Measurements from ENCODE around the gene DNAJC10. TPM values are rescaled to one million over a fixed set of nuclear protein-coding genes. Genes with fewer than 3 reads are reported as not detected.
"Not testable (repeated sequence)": the region's sequence is repeated elsewhere in the genome, so short reads cannot be mapped to it uniquely, and the experiment has no call there.

Gene DNAJC10
- total RNA-seq (2014; rRNA removed; shearing (Covaris generic)), result 55.9 and 58.0 TPM in 2 replicates

DNA sequence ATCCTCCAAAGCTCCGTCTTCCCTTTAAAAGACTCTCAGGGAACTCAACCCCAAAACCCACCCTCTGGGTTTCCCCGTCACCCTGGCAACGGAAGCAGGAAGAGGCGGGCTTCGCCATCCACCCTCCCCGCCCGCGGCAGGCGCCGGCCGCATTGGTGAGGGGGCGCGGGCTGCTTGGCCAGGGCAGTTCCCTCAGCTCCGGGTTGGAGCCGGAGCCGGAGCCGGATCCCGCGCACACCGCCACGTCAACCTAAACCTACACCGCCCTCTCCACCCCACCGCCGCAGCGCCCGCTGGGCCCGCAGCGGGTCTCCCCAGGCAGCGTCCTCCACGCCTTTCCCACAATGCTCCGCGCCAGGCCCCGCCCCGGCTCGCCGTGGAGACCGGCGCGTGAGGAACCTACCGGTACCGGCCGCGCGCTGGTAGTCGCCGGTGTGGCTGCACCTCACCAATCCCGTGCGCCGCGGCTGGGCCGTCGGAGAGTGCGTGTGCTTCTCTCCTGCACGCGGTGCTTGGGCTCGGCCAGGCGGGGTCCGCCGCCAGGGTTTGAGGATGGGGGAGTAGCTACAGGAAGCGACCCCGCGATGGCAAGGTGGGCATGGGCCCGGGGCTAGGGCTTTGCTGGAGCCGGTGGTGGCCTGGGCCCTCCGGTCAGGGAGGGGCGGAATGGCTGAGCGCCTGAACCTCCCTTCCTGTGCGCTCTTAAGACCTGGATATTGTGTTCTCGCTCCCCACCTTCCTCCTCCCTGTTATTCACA lies at the start of gene DNAJC10:
TSS of gene DNAJC10 (plus strand) at position 366 of the 758 bp plus-strand sequence. CDS start 1,830 bp downstream, outside the sequence.
- peaks cover 7% of the 10 kb centered on the region for H3K36me3 ChIP-seq
- peak within 1 kb of the TSS; percentile 35 for H3K27ac ChIP-seq
- H3K4me1 ChIP-seq, result no peaks in the 10 kb centered on the region
- peak within 1 kb of the TSS; percentile 78 for H3K4me3 ChIP-seq
- no peaks in the 10 kb centered on the region for H3K27me3 ChIP-seq
- peak; percentile 86 for DNase-seq
- H3K9me3 ChIP-seq (replicated peaks), result no peaks in the 10 kb centered on the region

DNA sequence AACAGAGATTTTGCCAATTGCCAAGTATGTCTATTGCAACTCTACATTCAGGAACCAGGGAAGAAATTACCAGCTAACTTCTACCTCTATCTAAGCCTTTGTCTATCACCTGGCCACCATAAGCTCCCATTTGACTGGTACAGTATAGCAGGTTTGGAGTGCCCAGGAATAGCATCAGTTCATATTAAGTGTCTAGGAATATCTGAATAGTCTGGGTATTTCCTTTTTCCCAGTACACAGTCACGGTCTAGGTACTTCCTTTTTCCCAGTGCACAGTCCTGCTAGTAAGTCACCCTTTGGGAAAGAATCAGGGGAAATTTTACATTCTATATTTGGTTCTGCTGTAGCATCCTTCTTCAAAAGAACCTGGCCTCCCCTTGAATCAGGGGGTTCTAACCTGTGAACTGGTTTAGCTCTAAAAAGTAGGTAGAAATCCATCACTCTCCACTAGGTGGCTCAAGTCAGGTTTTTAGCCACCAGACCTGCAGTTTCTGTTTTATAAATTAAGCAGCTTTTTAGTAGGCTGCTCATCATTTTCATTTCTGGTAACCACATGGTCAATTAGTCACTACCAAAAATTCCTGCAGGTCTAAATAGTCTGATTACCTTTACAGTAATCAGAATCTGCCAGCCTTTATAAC lies 49.3 kb upstream of the DNAJC10 start:
- H3K36me3 ChIP-seq, result no peaks in the 10 kb centered on the region
- no peaks in the 10 kb centered on the region; the same call in 1 of the 2 replicates for H3K9me3 ChIP-seq (replicated peaks)
- H3K4me3 ChIP-seq, result no peak overlapping the region
- no peaks in the 10 kb centered on the region for H3K27me3 ChIP-seq
- H3K27ac ChIP-seq, result no peak overlapping the region
- DNase-seq, result peak in 1 of 2 experiments; percentile 27
- peaks cover 30% of the 10 kb centered on the region for H3K4me1 ChIP-seq

DNA sequence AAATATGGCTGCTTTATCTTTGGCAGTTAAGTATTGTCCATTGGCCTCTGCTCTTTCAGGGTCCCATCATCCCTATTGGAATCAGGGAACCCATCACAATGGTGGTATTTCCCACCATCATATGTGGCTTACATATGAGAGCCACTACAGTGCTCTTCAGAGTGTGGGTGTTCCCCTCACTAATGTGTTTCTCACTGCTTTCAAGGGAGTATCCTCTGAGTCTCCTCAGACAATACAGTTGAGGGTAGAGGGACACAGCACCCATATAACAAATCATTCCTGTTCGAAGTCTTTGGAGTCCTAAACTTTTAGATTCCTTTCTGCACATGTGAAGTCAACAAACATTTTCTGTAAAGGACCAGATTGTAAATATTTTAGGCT lies 48.8 kb upstream of the DNAJC10 start:
- Histone ChIP-seq H3K27ac (no peak overlapping the region), H3K4me1 (peaks cover 31% of the 10 kb centered on the region), H3K36me3 (no peaks in the 10 kb centered on the region), H3K27me3 (no peaks in the 10 kb centered on the region), H3K9me3 (replicated peaks) (no peaks in the 10 kb centered on the region; the same call in 1 of the 2 replicates), H3K4me3 (no peak overlapping the region)
- DNase-seq, result no peak

DNA sequence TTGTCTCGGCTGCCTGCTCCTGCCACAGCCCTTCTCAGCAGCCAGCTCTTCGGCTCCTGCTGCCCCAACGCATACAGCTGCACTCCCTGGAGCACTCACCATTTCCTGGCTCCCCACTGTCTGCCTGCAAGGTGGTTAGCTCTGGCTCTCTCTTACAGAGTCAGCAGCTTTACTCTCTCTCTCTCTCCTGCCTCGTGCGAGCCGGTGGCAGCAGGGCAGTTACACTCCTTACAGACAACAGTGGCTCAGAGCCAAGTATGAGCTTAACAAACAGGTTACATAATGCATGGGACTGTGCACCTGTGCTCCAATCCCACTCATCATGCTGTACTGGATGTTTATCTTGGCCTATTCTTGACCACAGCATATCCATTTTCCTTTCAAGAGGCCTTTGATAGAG lies 47.4 kb upstream of the DNAJC10 start:
- Histone ChIP-seq H3K9me3 (replicated peaks) (no peaks in the 10 kb centered on the region; the same call in 1 of the 2 replicates), H3K4me3 (no peak overlapping the region), H3K36me3 (no peaks in the 10 kb centered on the region), H3K27me3 (no peaks in the 10 kb centered on the region), H3K4me1 (peaks cover 36% of the 10 kb centered on the region), H3K27ac (peak overlapping the region; percentile 2; the same call in 1 of the 2 replicates)
- peak; percentile 82 to 86 for DNase-seq

GRCh38 chr2:182672466-182673165 lies 43.4 kb upstream of the DNAJC10 start:
- DNase-seq, result no peak
- Histone ChIP-seq H3K4me3 (no peak overlapping the region), H3K27me3 (no peaks in the 10 kb centered on the region), H3K27ac (no peak overlapping the region), H3K36me3 (no peaks in the 10 kb centered on the region), H3K4me1 (peaks cover 21% of the 10 kb centered on the region), H3K9me3 (replicated peaks) (no peaks in the 10 kb centered on the region)

- Histone ChIP-seq H3K4me3 (no peak overlapping the region), H3K36me3 (no peaks in the 10 kb centered on the region), H3K9me3 (replicated peaks) (no peaks in the 10 kb centered on the region), H3K4me1 (no peaks in the 10 kb centered on the region), H3K27me3 (no peaks in the 10 kb centered on the region), H3K27ac (no peak overlapping the region)
- no peak for DNase-seq
Measured at GRCh38 chr2:182680837-182681236, 35.2 kb upstream of the DNAJC10 start.

DNA sequence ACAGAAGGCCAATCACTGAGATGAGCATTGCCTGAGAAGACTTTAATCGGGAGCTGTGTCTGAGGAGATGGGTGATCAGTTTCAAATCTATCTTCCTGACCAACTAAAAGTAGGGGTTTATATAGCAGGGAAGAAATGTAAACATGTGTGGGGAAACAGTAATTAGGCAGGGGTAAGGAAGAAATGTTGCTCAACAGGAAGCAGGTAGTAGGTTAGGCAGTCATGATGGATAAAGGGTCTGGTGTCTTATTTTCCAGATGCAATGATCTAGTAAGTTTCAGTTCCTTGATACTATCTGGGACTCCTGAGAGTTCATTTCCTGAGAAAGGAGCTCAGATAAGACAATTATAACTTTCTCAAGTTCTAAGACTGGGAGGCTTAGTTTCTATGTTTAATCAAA lies 33.8 kb upstream of the DNAJC10 start:
- no peak for DNase-seq
- H3K27ac ChIP-seq, result no peak overlapping the region
- no peaks in the 10 kb centered on the region for H3K9me3 ChIP-seq (replicated peaks)
- no peaks in the 10 kb centered on the region for H3K27me3 ChIP-seq
- no peaks in the 10 kb centered on the region for H3K4me1 ChIP-seq
- no peak overlapping the region for H3K4me3 ChIP-seq
- H3K36me3 ChIP-seq, result no peaks in the 10 kb centered on the region

DNA sequence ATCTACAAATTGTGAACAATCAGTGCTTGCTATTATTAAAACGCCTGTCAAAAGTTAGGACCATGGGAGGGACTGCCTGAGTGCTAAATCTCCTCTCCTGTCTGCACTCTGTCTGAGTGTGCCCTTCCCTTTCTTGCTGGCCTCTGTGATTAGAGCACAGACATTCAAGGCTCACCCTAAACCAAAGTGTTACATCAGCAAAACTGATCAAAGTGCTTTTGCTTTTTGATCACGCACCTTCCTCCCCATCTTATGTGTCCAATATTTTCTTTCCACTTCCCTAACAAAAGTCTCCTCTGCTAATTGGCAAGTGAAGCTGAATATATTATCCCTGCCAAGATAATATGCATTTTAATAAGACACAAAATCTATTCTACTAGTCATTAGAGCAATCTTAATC lies 30.5 kb upstream of the DNAJC10 start:
- Histone ChIP-seq H3K4me1 (no peaks in the 10 kb centered on the region), H3K36me3 (no peaks in the 10 kb centered on the region), H3K9me3 (replicated peaks) (no peaks in the 10 kb centered on the region), H3K27ac (no peak overlapping the region), H3K27me3 (no peaks in the 10 kb centered on the region), H3K4me3 (no peak overlapping the region)
- DNase-seq, result no peak

- H3K36me3 ChIP-seq; DNase-seq; H3K4me1 ChIP-seq; H3K27ac ChIP-seq; H3K9me3 ChIP-seq (replicated peaks); H3K4me3 ChIP-seq; H3K27me3 ChIP-seq: not testable (repeated sequence)
Measured at GRCh38 chr2:182686763-182687162, 29.3 kb upstream of the DNAJC10 start.

DNA sequence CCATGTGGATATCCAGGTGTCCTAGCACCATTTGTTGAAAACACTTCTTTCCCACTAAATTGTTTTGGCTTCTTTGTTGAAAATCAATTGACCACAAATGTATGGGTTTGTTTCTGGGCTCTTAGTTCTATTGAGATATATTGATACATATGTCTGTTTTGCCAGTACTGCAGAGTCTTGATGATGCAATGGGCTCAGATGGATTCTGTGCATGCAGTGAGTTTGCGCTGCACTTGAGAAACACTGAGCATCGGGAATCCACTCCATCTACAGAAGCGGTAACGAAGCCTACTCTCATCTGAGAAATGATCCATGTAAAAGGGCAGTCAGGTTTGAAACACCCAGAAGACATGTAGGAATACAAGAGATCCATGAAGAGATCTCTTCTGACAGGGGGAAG lies 21.9 kb upstream of the DNAJC10 start:
- H3K27me3 ChIP-seq, result no peaks in the 10 kb centered on the region
- no peaks in the 10 kb centered on the region for H3K36me3 ChIP-seq
- no peak for DNase-seq

DNA sequence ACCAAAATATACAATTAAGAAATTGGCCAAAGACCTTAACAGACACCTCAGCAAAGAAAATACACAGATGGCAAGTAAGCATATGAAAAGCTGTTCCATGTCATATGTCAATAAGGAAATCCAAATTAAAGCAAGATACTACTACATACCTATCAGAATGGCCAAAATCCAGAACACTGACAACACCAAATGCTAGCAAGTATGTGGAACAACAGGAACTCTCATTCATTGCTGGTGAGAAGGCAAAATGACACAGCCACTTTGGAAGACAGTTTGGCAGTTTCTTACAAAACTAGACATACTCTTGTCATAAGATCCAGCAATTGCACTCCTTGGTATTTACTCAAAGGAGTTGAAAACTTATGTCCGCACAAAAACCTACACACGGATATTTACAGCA lies 20.3 kb upstream of the DNAJC10 start:
- H3K27ac ChIP-seq, result no peak overlapping the region
- DNase-seq, result no peak
- no peaks in the 10 kb centered on the region for H3K36me3 ChIP-seq
- H3K9me3 ChIP-seq (replicated peaks), result no peaks in the 10 kb centered on the region; the same call in 1 of the 2 replicates
- no peaks in the 10 kb centered on the region for H3K27me3 ChIP-seq
- no peaks in the 10 kb centered on the region for H3K4me1 ChIP-seq
- H3K4me3 ChIP-seq, result no peak overlapping the region

More for the DNA sequence above, 21.9 kb upstream of the DNAJC10 start:
- Histone ChIP-seq H3K27ac (no peak overlapping the region), H3K4me1 (no peaks in the 10 kb centered on the region), H3K4me3 (no peak overlapping the region), H3K9me3 (replicated peaks) (no peaks in the 10 kb centered on the region; the same call in 1 of the 2 replicates)

GRCh38 chr2:182698671-182699070 lies 17.4 kb upstream of the DNAJC10 start:
- DNase-seq, result no peak
- H3K4me1 ChIP-seq, result no peaks in the 10 kb centered on the region

GRCh38 chr2:182705761-182706160 lies 10.3 kb upstream of the DNAJC10 start:
- no peak for DNase-seq
- Histone ChIP-seq H3K36me3 (no peaks in the 10 kb centered on the region), H3K27me3 (no peaks in the 10 kb centered on the region), H3K4me3 (no peak overlapping the region), H3K27ac (no peak overlapping the region), H3K9me3 (replicated peaks) (no peaks in the 10 kb centered on the region), H3K4me1 (no peaks in the 10 kb centered on the region)

More at GRCh38 chr2:182698671-182699070, 17.4 kb upstream of the DNAJC10 start:
- Histone ChIP-seq H3K4me3 (no peak overlapping the region), H3K9me3 (replicated peaks) (no peaks in the 10 kb centered on the region; the same call in 1 of the 2 replicates), H3K36me3 (no peaks in the 10 kb centered on the region), H3K27me3 (no peaks in the 10 kb centered on the region), H3K27ac (no peak overlapping the region)

DNA sequence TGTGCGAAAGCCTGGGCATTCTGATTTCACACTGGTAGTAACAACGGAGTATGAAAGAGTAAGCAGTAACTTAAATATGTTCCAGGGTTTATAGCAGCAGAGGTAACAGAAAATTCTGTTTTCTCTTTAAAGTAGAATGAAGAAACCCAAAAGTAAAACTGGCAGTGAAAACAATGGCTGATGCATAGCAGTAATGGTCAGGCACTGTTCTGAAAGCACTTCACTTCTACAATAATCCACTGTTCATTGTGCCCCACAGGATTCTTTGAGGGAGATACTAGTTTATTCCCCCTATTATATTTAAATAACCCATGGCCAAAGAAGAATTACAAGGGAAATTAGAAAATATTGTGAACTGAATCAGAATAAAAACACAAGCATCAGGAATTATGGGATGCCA lies 9.3 kb upstream of the DNAJC10 start:
- DNase-seq, result no peak
- no peak overlapping the region for H3K27ac ChIP-seq
- H3K27me3 ChIP-seq, result no peaks in the 10 kb centered on the region
- no peaks in the 10 kb centered on the region for H3K36me3 ChIP-seq
- H3K4me1 ChIP-seq, result no peaks in the 10 kb centered on the region
- H3K4me3 ChIP-seq, result no peak overlapping the region
- no peaks in the 10 kb centered on the region for H3K9me3 ChIP-seq (replicated peaks)

- H3K4me1 ChIP-seq, result no peaks in the 10 kb centered on the region
- no peaks in the 10 kb centered on the region for H3K27me3 ChIP-seq
- H3K9me3 ChIP-seq (replicated peaks), result no peaks in the 10 kb centered on the region
- no peak overlapping the region for H3K4me3 ChIP-seq
- no peak overlapping the region for H3K27ac ChIP-seq
- 0 out of 2 replicates have a peak, but pooled peaks cover 4% of the 10 kb centered on the region for H3K36me3 ChIP-seq
- DNase-seq, result no peak
Measured at GRCh38 chr2:182713601-182714000, 2.5 kb upstream of the DNAJC10 start.

Data from SJCRH30 (cell line).